Measurements from ENCODE around the gene RTN4R.
A peak's percentile ranks its signal among the peaks of the same experiment; 100 is the strongest.

The RTN4R gene

GRCh38 chr22:20196094-20196842 lies 71.8 kb downstream of the RTN4R start:
- no peak overlapping the region for H2BK12ac ChIP-seq (ENCODE audit: low read length)
- peaks cover 3 to 4% of the 10 kb centered on the region in 2 donors for H3K4me1 ChIP-seq (ENCODE audit: control insufficient read depth in 2 of 2, insufficient read depth in 1 of 2, low read depth in 1 of 2, low read length in 2 of 2)
- no peaks in the 10 kb centered on the region for H3K79me1 ChIP-seq (ENCODE audit: low read depth, low read length)
- no peak overlapping the region for H3K4me2 ChIP-seq (ENCODE audit: insufficient read depth, low read length, poor library complexity, severe bottlenecking)
- H3K18ac ChIP-seq (ENCODE audit: low read length), result peak overlapping the region; percentile 35
- peak overlapping the region; percentile 1 for H2AK5ac ChIP-seq (ENCODE audit: low read depth, low read length)
- H2BK15ac ChIP-seq (ENCODE audit: low read length), result peak overlapping the region; percentile 18
- no peak overlapping the region for H3K14ac ChIP-seq (ENCODE audit: low read length)
- no peaks in the 10 kb centered on the region for H3K36me3 ChIP-seq (replicated peaks in 1 of 2; ENCODE audit: control insufficient read depth in 2 of 2, insufficient read depth in 2 of 2, low read length in 2 of 2)
- no CpG with 5 or more reads among the region's 19 CpGs for WGBS, 2 donors (ENCODE audit: extremely low coverage in 2 of 2, insufficient read length in 2 of 2, insufficient replicate concordance in 1 of 2)
- H3K4me3 ChIP-seq (ENCODE audit: low read length in 2 of 2), result no peak overlapping the region
- H2BK120ac ChIP-seq (ENCODE audit: low read depth, low read length), result no peak overlapping the region
- H3K23ac ChIP-seq (ENCODE audit: low read depth, low read length, poor library complexity), result no peak overlapping the region
- H3K9ac ChIP-seq (ENCODE audit: low read depth, low read length, poor library complexity), result no peak overlapping the region
- no peak overlapping the region for H2AFZ ChIP-seq (ENCODE audit: low read length)
- H4K8ac ChIP-seq (ENCODE audit: low read depth, low read length), result no peak overlapping the region
- no peak overlapping the region for H3K27ac ChIP-seq (replicated peaks; ENCODE audit: low read length)
- H3K27me3 ChIP-seq (ENCODE audit: control insufficient read depth in 3 of 3, insufficient read depth in 3 of 3, low read depth in 1 of 3, low read length in 3 of 3), result peaks cover 0 to 77% (median 7%) of the 10 kb centered on the region in 3 experiments
- no peak overlapping the region for H4K91ac ChIP-seq (ENCODE audit: low read depth, low read length, poor library complexity)
- no peak overlapping the region for H3K4ac ChIP-seq (ENCODE audit: low read length)
- no peaks in the 10 kb centered on the region for H3K9me3 ChIP-seq (replicated peaks in 1 of 2; ENCODE audit: control insufficient read depth in 2 of 2, insufficient read depth in 1 of 2, low read depth in 1 of 2, low read length in 2 of 2)
- no peak overlapping the region for H2BK5ac ChIP-seq (ENCODE audit: low read length)
- DNase-seq (ENCODE audit: low spot score), result no peak

- Histone ChIP-seq H3K27ac (replicated peaks; ENCODE audit: low read length) (no peak overlapping the region), H2AK5ac (ENCODE audit: low read depth, low read length) (peak overlapping the region; percentile 3), H3K4me2 (ENCODE audit: insufficient read depth, low read length, poor library complexity, severe bottlenecking) (no peak overlapping the region), H3K18ac (ENCODE audit: low read length) (peak overlapping the region; percentile 73), H3K4me3 (ENCODE audit: low read length in 2 of 2) (no peak overlapping the region), H4K91ac (ENCODE audit: low read depth, low read length, poor library complexity) (no peak overlapping the region), H2BK12ac (ENCODE audit: low read length) (no peak overlapping the region), H3K36me3 (replicated peaks in 1 of 2; ENCODE audit: control insufficient read depth in 2 of 2, insufficient read depth in 2 of 2, low read length in 2 of 2) (no peaks in the 10 kb centered on the region), H3K79me1 (ENCODE audit: low read depth, low read length) (no peaks in the 10 kb centered on the region), H4K8ac (ENCODE audit: low read depth, low read length) (no peak overlapping the region), H3K23ac (ENCODE audit: low read depth, low read length, poor library complexity) (peak overlapping the region; percentile 71), H2BK15ac (ENCODE audit: low read length) (peak overlapping the region; percentile 54), H3K4ac (ENCODE audit: low read length) (no peak overlapping the region), H3K4me1 (ENCODE audit: control insufficient read depth in 2 of 2, insufficient read depth in 1 of 2, low read depth in 1 of 2, low read length in 2 of 2) (peaks cover 2 to 5% of the 10 kb centered on the region in 2 donors), H3K27me3 (ENCODE audit: control insufficient read depth in 3 of 3, insufficient read depth in 3 of 3, low read depth in 1 of 3, low read length in 3 of 3) (peaks cover 0 to 81% (median 7%) of the 10 kb centered on the region in 3 experiments), H2BK120ac (ENCODE audit: low read depth, low read length) (peak overlapping the region; percentile 92), H3K9ac (ENCODE audit: low read depth, low read length, poor library complexity) (no peak overlapping the region), H2BK5ac (ENCODE audit: low read length) (no peak overlapping the region), H3K14ac (ENCODE audit: low read length) (peak overlapping the region; percentile 5), H3K9me3 (replicated peaks in 1 of 2; ENCODE audit: control insufficient read depth in 2 of 2, insufficient read depth in 1 of 2, low read depth in 1 of 2, low read length in 2 of 2) (no peaks in the 10 kb centered on the region), H2AFZ (ENCODE audit: low read length) (no peak overlapping the region)
- no peak for DNase-seq (ENCODE audit: low spot score)
- no CpG with 5 or more reads among the region's 15 CpGs for WGBS, 2 donors (ENCODE audit: extremely low coverage in 2 of 2, insufficient read length in 2 of 2, insufficient replicate concordance in 1 of 2)
Measured at GRCh38 chr22:20194681-20195593, 73.2 kb downstream of the RTN4R start.

- peak overlapping the region; percentile 92 for H2BK120ac ChIP-seq (ENCODE audit: low read depth, low read length)
- no peak overlapping the region for H3K4ac ChIP-seq (ENCODE audit: low read length)
- no peaks in the 10 kb centered on the region for H3K9me3 ChIP-seq (replicated peaks in 1 of 2; ENCODE audit: control insufficient read depth in 2 of 2, insufficient read depth in 1 of 2, low read depth in 1 of 2, low read length in 2 of 2)
- H4K8ac ChIP-seq (ENCODE audit: low read depth, low read length), result no peak overlapping the region
- no peaks in the 10 kb centered on the region for H3K79me1 ChIP-seq (ENCODE audit: low read depth, low read length)
- H3K14ac ChIP-seq (ENCODE audit: low read length), result no peak overlapping the region
- no peak overlapping the region for H3K4me3 ChIP-seq (ENCODE audit: low read length in 2 of 2)
- H2BK5ac ChIP-seq (ENCODE audit: low read length), result no peak overlapping the region
- no CpG with 5 or more reads among the region's 17 CpGs for WGBS, 2 donors (ENCODE audit: extremely low coverage in 2 of 2, insufficient read length in 2 of 2, insufficient replicate concordance in 1 of 2)
- H2BK15ac ChIP-seq (ENCODE audit: low read length), result peak overlapping the region; percentile 54
- H3K27ac ChIP-seq (replicated peaks; ENCODE audit: low read length), result no peak overlapping the region
- peaks cover 2 to 5% of the 10 kb centered on the region in 2 donors for H3K4me1 ChIP-seq (ENCODE audit: control insufficient read depth in 2 of 2, insufficient read depth in 1 of 2, low read depth in 1 of 2, low read length in 2 of 2)
- H3K9ac ChIP-seq (ENCODE audit: low read depth, low read length, poor library complexity), result no peak overlapping the region
- DNase-seq (ENCODE audit: low spot score), result no peak
- H3K4me2 ChIP-seq (ENCODE audit: insufficient read depth, low read length, poor library complexity, severe bottlenecking), result no peak overlapping the region
- H2AFZ ChIP-seq (ENCODE audit: low read length), result no peak overlapping the region
- peak overlapping the region; percentile 73 for H3K18ac ChIP-seq (ENCODE audit: low read length)
- no peaks in the 10 kb centered on the region for H3K36me3 ChIP-seq (replicated peaks in 1 of 2; ENCODE audit: control insufficient read depth in 2 of 2, insufficient read depth in 2 of 2, low read length in 2 of 2)
- no peak overlapping the region for H4K91ac ChIP-seq (ENCODE audit: low read depth, low read length, poor library complexity)
- peaks cover 0 to 71% (median 2%) of the 10 kb centered on the region in 3 experiments for H3K27me3 ChIP-seq (ENCODE audit: control insufficient read depth in 3 of 3, insufficient read depth in 3 of 3, low read depth in 1 of 3, low read length in 3 of 3)
- H2AK5ac ChIP-seq (ENCODE audit: low read depth, low read length), result peak overlapping the region; percentile 80
- peak overlapping the region; percentile 71 for H3K23ac ChIP-seq (ENCODE audit: low read depth, low read length, poor library complexity)
- H2BK12ac ChIP-seq (ENCODE audit: low read length), result peak overlapping the region; percentile 6
Measured at GRCh38 chr22:20193761-20194494, 74.2 kb downstream of the RTN4R start.
